IMR-90 (cell line): ENCODE results near the gene MAPKAPK2. TPM values are rescaled to one million over a fixed set of nuclear protein-coding genes. Genes with fewer than 3 reads are reported as not detected.

Experiments used
- ATAC-seq: fragments of 200-7000 bp; cut with Tn5 transposase; 2 replicates; pipeline ENCODE4 v1.9.1; 2020; ENCODE audit warnings: low read depth, mild to moderate bottlenecking, moderate library complexity
- BruUV-seq: library from RNA; stranded (reverse); fragments of 400-500 nt; replicated peaks from 2 replicates; lab custom pipeline; 2021; lab: Mats Ljungman, UMichigan
- CTCF ChIA-PET: fragments of 300-600 bp; formaldehyde crosslinking; extraction: SDS; loops from one replicate; lab custom pipeline; 2021; ENCODE audit warnings: antibody characterized with exemption; lab: Yijun Ruan, JAX
- POLR2A ChIA-PET: fragments of 300-600 bp; sonication (Branson Sonifier 250); formaldehyde crosslinking; loops from one replicate; lab custom pipeline; 2022; ENCODE audit warnings: antibody characterized with exemption; ENCODE audit not compliant: unreplicated experiment; lab: Charles Lee
- DNase-seq: peaks from one replicate; pipeline ENCODE4 v3.0.0; 2013
- H2AFZ ChIP-seq: replicated peaks from 2 replicates; pipeline ENCODE3; 2013; ENCODE audit warnings: low read length, mild to moderate bottlenecking; ENCODE audit not compliant: poor library complexity
- H2AK5ac ChIP-seq: 2 replicates; pipeline ENCODE4 v1.6.1; 2013; ENCODE audit warnings: low read depth, low read length, inconsistent platforms
- H2AK9ac ChIP-seq: replicated peaks from 2 replicates; pipeline ENCODE3; 2013; ENCODE audit warnings: mild to moderate bottlenecking, low read depth, low read length, moderate library complexity; ENCODE audit not compliant: poor library complexity
- H2BK120ac ChIP-seq: 2 replicates; pipeline ENCODE4 v1.6.1; 2013; ENCODE audit warnings: low read depth, low read length, inconsistent platforms
- H2BK15ac ChIP-seq: 3 replicates; pipeline ENCODE4 v1.6.1; 2013; ENCODE audit warnings: low read depth, low read length, inconsistent platforms
- H2BK20ac ChIP-seq: 2 replicates; pipeline ENCODE4 v1.6.1; 2013; ENCODE audit warnings: low read depth, mild to moderate bottlenecking, inconsistent platforms, low read length, moderate library complexity
- H2BK5ac ChIP-seq: 2 replicates; pipeline ENCODE4 v1.6.1; 2013; ENCODE audit warnings: mild to moderate bottlenecking, low read depth, low read length, inconsistent platforms; ENCODE audit not compliant: poor library complexity, severe bottlenecking
- H3K14ac ChIP-seq: replicated peaks from 2 replicates; pipeline ENCODE4 v1.6.1; 2013; ENCODE audit warnings: low read depth, low read length, inconsistent platforms
- H3K18ac ChIP-seq: 2 replicates; pipeline ENCODE4 v1.6.1; 2013; ENCODE audit warnings: low read depth, low read length, control low read depth
- H3K23ac ChIP-seq: 2 replicates; pipeline ENCODE4 v1.6.1; 2013; ENCODE audit warnings: low read depth, low read length, inconsistent platforms
- H3K27ac ChIP-seq: 2 replicates; pipeline ENCODE4 v1.5.1; 2013; ENCODE audit warnings: mild to moderate bottlenecking, control low read depth, low read length; ENCODE audit not compliant: insufficient read depth
- H3K27me3 ChIP-seq: 2 replicates; pipeline ENCODE4 v1.6.1; 2013; ENCODE audit warnings: low read length; ENCODE audit not compliant: control insufficient read depth, insufficient read depth
- H3K36me3 ChIP-seq: 2 replicates; pipeline ENCODE4 v1.6.1; 2013; ENCODE audit warnings: low read length, mixed read lengths; ENCODE audit not compliant: control insufficient read depth, insufficient read depth
- H3K4ac ChIP-seq: 2 replicates; pipeline ENCODE4 v1.6.1; 2013; ENCODE audit warnings: low read depth, low read length, inconsistent platforms
- H3K4me1 ChIP-seq: 2 replicates; pipeline ENCODE4 v1.6.1; 2013; ENCODE audit warnings: low read length, mixed read lengths; ENCODE audit not compliant: control insufficient read depth, insufficient read depth
- H3K4me2 ChIP-seq: 2 replicates; pipeline ENCODE4 v1.6.1; 2013; ENCODE audit warnings: low read depth, mild to moderate bottlenecking, control low read depth, low read length, moderate library complexity
- H3K4me3 ChIP-seq: 2 replicates; pipeline ENCODE4 v1.5.1; 2013; ENCODE audit warnings: low read depth, mild to moderate bottlenecking, control low read depth, low read length, moderate library complexity; ENCODE audit not compliant: insufficient read depth
- H3K56ac ChIP-seq: 2 replicates; pipeline ENCODE4 v1.6.1; 2013; ENCODE audit warnings: low read length, inconsistent platforms; ENCODE audit not compliant: insufficient read depth; ENCODE audit errors: extremely low read depth
- H3K79me1 ChIP-seq, 2 experiments: 2 replicates each; pipeline ENCODE4 v1.6.1; 2013; ENCODE audit warnings: low read length in 2 of 2, inconsistent platforms in 1 of 2, low read depth in 1 of 2
- H3K9ac ChIP-seq: 2 replicates; pipeline ENCODE4 v1.6.1; 2013; ENCODE audit warnings: low read depth, low read length, control low read depth
- H3K9me1 ChIP-seq: 2 replicates; pipeline ENCODE4 v1.6.1; 2013; ENCODE audit warnings: low read length, inconsistent platforms; ENCODE audit not compliant: insufficient read depth
- H3K9me3 ChIP-seq: 2 replicates; pipeline ENCODE4 v1.6.1; 2013; ENCODE audit warnings: low read length; ENCODE audit not compliant: control insufficient read depth, insufficient read depth
- H4K20me1 ChIP-seq: 2 replicates; pipeline ENCODE4 v1.6.1; 2013; ENCODE audit warnings: low read length, inconsistent platforms; ENCODE audit not compliant: insufficient read depth
- H4K5ac ChIP-seq: 2 replicates; pipeline ENCODE4 v1.6.1; 2013; ENCODE audit warnings: mild to moderate bottlenecking, low read depth, low read length, control low read depth
- H4K8ac ChIP-seq, 2 experiments: 2 replicates each; pipeline ENCODE4 v1.6.1; 2013; ENCODE audit warnings: low read depth in 2 of 2, low read length in 2 of 2, control low read depth in 1 of 2, inconsistent platforms in 1 of 2
- H4K91ac ChIP-seq: 2 replicates; pipeline ENCODE4 v1.6.1; 2013; ENCODE audit warnings: low read depth, low read length, inconsistent platforms; ENCODE audit not compliant: insufficient read depth
- BHLHE40 ChIP-seq: fragments of 150-350 bp; IDR thresholded peaks from 2 replicates; pipeline ENCODE4 v1.6.1; 2016; ENCODE audit warnings: mild to moderate bottlenecking, low read depth, low read length
- CHD1 ChIP-seq: IDR thresholded peaks from 2 replicates; pipeline ENCODE4 v1.6.1; 2012; ENCODE audit warnings: low read depth, low read length, improper control_type of control experiment
- FOS ChIP-seq: fragments of 150-350 bp; IDR thresholded peaks from 2 replicates; pipeline ENCODE4 v1.6.1; 2016; ENCODE audit warnings: low read depth, low read length
- NFE2L2 ChIP-seq: fragments of 150-350 bp; IDR thresholded peaks from 2 replicates; pipeline ENCODE4 v1.6.1; 2016; ENCODE audit warnings: low read depth, mild to moderate bottlenecking, low read length
- RAD21 ChIP-seq: IDR thresholded peaks from 2 replicates; pipeline ENCODE4 v1.6.1; 2012; ENCODE audit warnings: low read length, improper control_type of control experiment
- RCOR1 ChIP-seq: IDR thresholded peaks from 2 replicates; pipeline ENCODE4 v1.6.1; 2012; ENCODE audit warnings: mild to moderate bottlenecking, low read length, improper control_type of control experiment; ENCODE audit not compliant: insufficient replicate concordance
- SMC3 ChIP-seq: fragments of 150-350 bp; IDR thresholded peaks from 2 replicates; pipeline ENCODE4 v1.6.1; 2016; ENCODE audit warnings: low read depth, mild to moderate bottlenecking, antibody characterized with exemption, low read length, moderate library complexity
- WGBS, 2 experiments: methylation state at CpG; one replicate each; pipeline versions ENCODE4 v1.1.5 to v1.1.7; 2013; ENCODE audit warnings: missing lambda C conversion rate in 2 of 2; ENCODE audit not compliant: insufficient read length in 1 of 2; ENCODE audit errors: extremely low coverage in 2 of 2; 5-methylcytosine and 5-hydroxymethylcytosine counted together
- dilution Hi-C: fragments of 300-500 bp; cut with HindIII; formaldehyde crosslinking; loops from one replicate; pipeline ENCODE4 v1.14.3; 2018; ENCODE audit warnings: low sequenced_read_pairs; ENCODE audit not compliant: unreplicated experiment
- in situ Hi-C: fragments of 300-500 bp; cut with MboI; formaldehyde crosslinking; loops from 3 replicates; pipeline ENCODE4 v1.14.3; 2019; ENCODE audit warnings: low sequenced_read_pairs, inconsistent platforms, mixed read lengths
- intact Hi-C: fragments of 100-400 bp; cut with micrococcal nuclease; formaldehyde crosslinking; loops from 2 replicates; pipeline ENCODE4 v1.10.0; 2022
- polyA plus RNA-seq, 3 experiments: library from polyadenylated mRNA; depleted of rRNA; stranded (reverse); fragments of >200 nt; gene quantifications; 2 replicates each; pipeline ENCODE4 v1.2.3, GENCODE V29; 2012; ENCODE audit warnings: low replicate concordance in 1 of 3
- total RNA-seq: library from RNA; depleted of rRNA; stranded (reverse); fragments of >200 nt; gene quantifications from 2 replicates; pipeline ENCODE4 v1.2.3, GENCODE V29; 2012

MAPKAPK2 gene
- total and polyA plus RNA-seq, 2 of the 4 experiments (the other 2 are of a cell fraction), result 56.5 to 66.4 TPM

- H2AFZ ChIP-seq, result no peak overlapping the region
- no peak overlapping the region for H2AK5ac ChIP-seq
- H3K9me3 ChIP-seq, result no peaks in the 10 kb centered on the region
- dilution Hi-C loops (no loop called here), intact Hi-C loops (loop anchor here (2.0 to 5.0 kb wide), 2 partner anchors 17 to 34 kb away; no protein-coding TSS in a partner anchor), in situ Hi-C loops (no loop called here)
- H3K9me1 ChIP-seq, result peaks cover 47% of the 10 kb centered on the region
- no peak overlapping the region for H3K18ac ChIP-seq
- H3K27me3 ChIP-seq, result no peaks in the 10 kb centered on the region
- H3K23ac ChIP-seq, result 0 out of 2 replicates have a peak overlapping the region, but pooled peaks have one; percentile 3
- H3K4me1 ChIP-seq, result peaks cover 45% of the 10 kb centered on the region
- no peak overlapping the region for H3K27ac ChIP-seq
- ChIA-PET CTCF (interaction anchor here (1.0 to 1.6 kb wide), 3 partner anchors 23 to 79 kb away, joined by 3 read pairs; no protein-coding TSS in a partner anchor), POLR2A (no interaction called here)
- H2BK15ac ChIP-seq, result no peak overlapping the region
- no peaks in the 10 kb centered on the region for H3K36me3 ChIP-seq
- H3K4ac ChIP-seq, result no peak overlapping the region
- TF ChIP-seq RAD21 (peak; percentile 28; the same call in 1 of the 2 replicates), CHD1 (0 out of 2 replicates have a peak, but pooled peaks have one; percentile 25), NFE2L2 (no peak), RCOR1 (no peak), BHLHE40 (no peak), SMC3 (no peak), FOS (0 out of 2 replicates have a peak, but pooled peaks have one; percentile 6)
- no peak overlapping the region for H3K9ac ChIP-seq
- no peak overlapping the region for H3K4me3 ChIP-seq
- H2BK20ac ChIP-seq, result no peak overlapping the region
- no peak overlapping the region for H2AK9ac ChIP-seq
- H3K14ac ChIP-seq, result peak overlapping the region; percentile 12
- BruUV-seq, result no TSS peak
- ATAC-seq (no peak), DNase-seq (peak; percentile 67)
- H4K20me1 ChIP-seq, result peaks cover 74% of the 10 kb centered on the region
- WGBS, 2 experiments, result no CpG with 5 or more reads among the region's 2 CpGs
- H2BK120ac ChIP-seq, result no peak overlapping the region
- H3K79me1 ChIP-seq, result peaks cover 9 to 68% of the 10 kb centered on the region in 2 experiments; a peak in 3 of 4 replicates
- H2BK5ac ChIP-seq, result no peak overlapping the region
- no peak overlapping the region for H4K5ac ChIP-seq
- no peak overlapping the region for H4K91ac ChIP-seq
- H3K4me2 ChIP-seq, result peak overlapping the region; percentile 83; the same call in 1 of the 2 replicates
- H4K8ac ChIP-seq, result no peak overlapping the region
- H3K56ac ChIP-seq, result no peak overlapping the region
Observed at GRCh38 chr1:206687915-206688442, 3.3 kb downstream of the MAPKAPK2 start.
